ENCODE results near the gene SLMAP.

The SLMAP gene

DNA sequence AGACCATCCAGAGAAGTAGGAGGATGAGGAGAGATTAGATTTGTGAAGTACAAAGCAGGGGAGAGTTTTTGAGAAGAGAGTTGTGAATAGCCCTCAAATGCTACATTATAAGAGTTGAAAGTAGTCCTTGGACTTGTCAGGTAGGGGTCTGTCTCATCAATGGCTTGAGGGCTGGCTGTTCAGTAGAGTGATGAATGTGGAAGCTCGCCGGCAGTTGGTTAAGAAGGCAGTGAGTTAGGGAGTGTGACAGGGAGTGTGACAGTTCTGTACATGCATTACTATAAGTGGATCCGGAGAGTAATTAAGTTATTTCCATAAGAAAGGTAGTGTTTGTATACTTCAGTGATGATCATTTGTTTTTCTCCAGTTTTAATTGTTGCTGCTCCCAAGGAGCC is 32.5 kb downstream of the SLMAP start:
- Histone ChIP-seq H3K27ac (ENCODE audit: low read depth in 2 of 2, low read length in 2 of 2) (no peak overlapping the region), H3K9ac (ENCODE audit: low read depth in 1 of 2, low read length in 2 of 2) (no peak overlapping the region), H3K9me3 (ENCODE audit: control insufficient read depth in 2 of 2, low read length in 2 of 2) (no peaks in the 10 kb centered on the region), H3K36me3 (ENCODE audit: control insufficient read depth in 2 of 2, insufficient read depth in 2 of 2, low read length in 2 of 2) (no peaks in the 10 kb centered on the region), H3K27me3 (ENCODE audit: control insufficient read depth in 2 of 2, insufficient read depth in 2 of 2, low read length in 2 of 2) (no peaks in the 10 kb centered on the region), H3K4me3 (ENCODE audit: low read length in 2 of 2) (no peak overlapping the region), H3K4me1 (ENCODE audit: control insufficient read depth in 2 of 2, insufficient read depth in 2 of 2, low read length in 2 of 2) (no peaks in the 10 kb centered on the region)

DNA sequence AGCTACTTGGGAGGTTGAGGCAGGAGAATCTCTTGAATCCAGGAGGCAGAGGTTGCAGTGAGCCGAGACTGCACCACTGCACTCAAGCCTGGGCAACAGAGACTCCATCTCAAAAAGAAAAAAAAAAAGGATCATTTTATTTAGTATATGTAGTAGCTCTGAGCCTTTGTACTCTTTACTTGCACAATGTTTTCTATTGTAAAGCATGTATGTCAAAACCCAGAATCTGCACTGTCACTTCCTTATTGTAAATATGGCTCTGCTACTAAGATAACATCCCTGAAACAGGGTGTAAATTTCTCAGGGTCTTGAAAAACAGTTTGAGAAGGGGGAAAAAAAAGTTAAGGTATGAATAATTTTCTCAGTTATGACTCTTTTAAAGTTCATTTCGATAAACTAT is 35.1 kb downstream of the SLMAP start:
- Histone ChIP-seq H3K9me3 (ENCODE audit: control insufficient read depth in 2 of 2, low read length in 2 of 2) (no peaks in the 10 kb centered on the region), H3K36me3 (ENCODE audit: control insufficient read depth in 2 of 2, insufficient read depth in 2 of 2, low read length in 2 of 2) (no peaks in the 10 kb centered on the region), H3K4me3 (ENCODE audit: low read length in 2 of 2) (no peak overlapping the region), H3K4me1 (ENCODE audit: control insufficient read depth in 2 of 2, insufficient read depth in 2 of 2, low read length in 2 of 2) (no peaks in the 10 kb centered on the region), H3K9ac (ENCODE audit: low read depth in 1 of 2, low read length in 2 of 2) (no peak overlapping the region), H3K27ac (ENCODE audit: low read depth in 2 of 2, low read length in 2 of 2) (no peak overlapping the region), H3K27me3 (ENCODE audit: control insufficient read depth in 2 of 2, insufficient read depth in 2 of 2, low read length in 2 of 2) (no peaks in the 10 kb centered on the region)

DNA sequence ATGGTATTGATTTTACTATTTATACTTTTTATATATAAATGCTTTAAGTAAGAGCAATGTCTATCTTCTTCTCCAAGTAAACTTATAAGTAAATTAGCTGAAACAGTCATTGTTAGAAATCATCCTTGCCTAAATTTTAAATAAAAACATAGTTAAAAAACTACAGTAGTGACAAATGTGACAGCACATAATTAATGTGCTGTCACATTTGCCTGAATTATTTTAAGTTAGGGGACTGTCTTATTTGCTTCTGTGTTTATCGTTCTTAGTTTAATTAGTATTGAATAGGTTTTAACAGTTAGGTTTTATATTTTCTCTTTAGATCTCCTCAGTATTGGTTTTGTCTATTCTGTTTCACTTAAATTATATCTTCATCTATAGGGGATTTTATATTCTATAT is 36.1 kb downstream of the SLMAP start:
- Histone ChIP-seq H3K9ac (ENCODE audit: low read depth in 1 of 2, low read length in 2 of 2) (no peak overlapping the region), H3K36me3 (ENCODE audit: control insufficient read depth in 2 of 2, insufficient read depth in 2 of 2, low read length in 2 of 2) (no peaks in the 10 kb centered on the region), H3K4me1 (ENCODE audit: control insufficient read depth in 2 of 2, insufficient read depth in 2 of 2, low read length in 2 of 2) (no peaks in the 10 kb centered on the region), H3K9me3 (ENCODE audit: control insufficient read depth in 2 of 2, low read length in 2 of 2) (no peaks in the 10 kb centered on the region), H3K27ac (ENCODE audit: low read depth in 2 of 2, low read length in 2 of 2) (no peak overlapping the region), H3K4me3 (ENCODE audit: low read length in 2 of 2) (no peak overlapping the region), H3K27me3 (ENCODE audit: control insufficient read depth in 2 of 2, insufficient read depth in 2 of 2, low read length in 2 of 2) (no peaks in the 10 kb centered on the region)

DNA sequence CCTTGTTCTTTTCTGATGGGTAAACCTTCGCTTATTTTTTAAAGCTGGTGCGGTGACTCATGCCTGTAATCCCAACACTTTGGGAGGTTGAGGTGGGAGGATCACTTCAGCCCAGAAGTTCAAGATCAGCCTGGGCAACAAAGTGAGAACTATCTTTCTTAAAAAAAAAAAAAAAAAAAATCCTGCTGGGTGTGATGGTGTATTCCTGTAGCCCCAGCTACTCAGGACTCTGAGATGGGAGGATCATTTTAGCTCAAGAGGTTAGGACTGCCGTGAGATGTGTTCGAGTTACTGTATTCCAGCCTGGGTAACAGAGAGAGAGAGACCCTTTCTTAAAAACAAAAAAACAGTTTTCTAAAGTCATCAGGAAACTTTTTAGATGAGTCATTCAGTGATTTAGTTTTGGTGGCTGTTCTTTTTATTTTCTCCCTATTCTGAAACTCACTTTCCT is 37.7 kb downstream of the SLMAP start:
- Histone ChIP-seq H3K36me3 (ENCODE audit: control insufficient read depth in 2 of 2, insufficient read depth in 2 of 2, low read length in 2 of 2) (no peaks in the 10 kb centered on the region), H3K27ac (ENCODE audit: low read depth in 2 of 2, low read length in 2 of 2) (no peak overlapping the region), H3K9me3 (ENCODE audit: control insufficient read depth in 2 of 2, low read length in 2 of 2) (no peaks in the 10 kb centered on the region), H3K9ac (ENCODE audit: low read depth in 1 of 2, low read length in 2 of 2) (no peak overlapping the region), H3K4me1 (ENCODE audit: control insufficient read depth in 2 of 2, insufficient read depth in 2 of 2, low read length in 2 of 2) (peaks cover 4 to 11% of the 10 kb centered on the region in 2 donors), H3K4me3 (ENCODE audit: low read length in 2 of 2) (no peak overlapping the region), H3K27me3 (ENCODE audit: control insufficient read depth in 2 of 2, insufficient read depth in 2 of 2, low read length in 2 of 2) (no peaks in the 10 kb centered on the region)

DNA sequence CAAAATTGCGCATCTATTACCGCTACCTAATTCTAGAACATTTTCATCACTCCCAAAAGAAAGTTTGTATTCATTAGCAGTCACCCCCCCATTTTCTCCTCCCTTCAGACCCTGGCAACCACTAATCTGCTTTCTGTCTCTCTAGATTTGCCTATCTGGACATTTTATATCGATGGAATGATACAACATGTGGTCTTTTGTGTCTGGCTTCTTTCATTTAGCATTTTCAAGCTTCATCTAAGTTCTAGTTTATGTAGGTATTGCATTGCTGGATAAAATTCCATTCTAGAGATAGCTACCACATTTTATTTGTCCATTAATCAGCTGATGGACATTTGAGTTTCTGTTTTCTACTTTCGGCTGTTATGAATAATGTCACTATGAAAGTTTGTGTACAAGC is 38.4 kb downstream of the SLMAP start:
- Histone ChIP-seq H3K9ac (ENCODE audit: low read depth in 1 of 2, low read length in 2 of 2) (no peak overlapping the region), H3K27me3 (ENCODE audit: control insufficient read depth in 2 of 2, insufficient read depth in 2 of 2, low read length in 2 of 2) (no peaks in the 10 kb centered on the region), H3K27ac (ENCODE audit: low read depth in 2 of 2, low read length in 2 of 2) (no peak overlapping the region), H3K4me3 (ENCODE audit: low read length in 2 of 2) (no peak overlapping the region), H3K36me3 (ENCODE audit: control insufficient read depth in 2 of 2, insufficient read depth in 2 of 2, low read length in 2 of 2) (no peaks in the 10 kb centered on the region), H3K4me1 (ENCODE audit: control insufficient read depth in 2 of 2, insufficient read depth in 2 of 2, low read length in 2 of 2) (peaks cover 4 to 18% of the 10 kb centered on the region in 2 donors), H3K9me3 (ENCODE audit: control insufficient read depth in 2 of 2, low read length in 2 of 2) (no peaks in the 10 kb centered on the region)

DNA sequence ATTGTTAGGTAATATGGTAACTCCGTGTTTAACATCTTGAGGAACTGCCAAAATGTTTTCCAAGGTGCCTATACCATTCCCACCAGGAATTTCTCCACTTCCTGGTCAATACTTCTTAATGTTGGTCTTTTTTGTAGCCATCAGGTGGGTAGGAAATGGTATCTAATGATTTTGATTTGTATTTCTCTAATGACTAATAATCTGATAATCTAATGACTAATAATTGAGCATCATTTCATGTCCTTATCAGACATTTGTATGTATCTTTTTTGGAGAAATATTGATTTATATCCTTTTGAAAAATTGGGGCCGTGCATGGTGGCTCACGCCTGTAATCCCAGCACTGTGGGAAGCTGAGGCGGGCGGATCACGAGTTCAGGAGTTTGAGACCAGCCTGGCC is 38.8 kb downstream of the SLMAP start:
- no peak overlapping the region for H3K27ac ChIP-seq (ENCODE audit: low read depth in 2 of 2, low read length in 2 of 2)
- no peaks in the 10 kb centered on the region for H3K9me3 ChIP-seq (ENCODE audit: control insufficient read depth in 2 of 2, low read length in 2 of 2)
- H3K4me3 ChIP-seq (ENCODE audit: low read length in 2 of 2): no peak overlapping the region
- no peaks in the 10 kb centered on the region for H3K27me3 ChIP-seq (ENCODE audit: control insufficient read depth in 2 of 2, insufficient read depth in 2 of 2, low read length in 2 of 2)
- no peaks in the 10 kb centered on the region for H3K36me3 ChIP-seq (ENCODE audit: control insufficient read depth in 2 of 2, insufficient read depth in 2 of 2, low read length in 2 of 2)
- peaks cover 4 to 18% of the 10 kb centered on the region in 2 donors for H3K4me1 ChIP-seq (ENCODE audit: control insufficient read depth in 2 of 2, insufficient read depth in 2 of 2, low read length in 2 of 2)
- no peak overlapping the region for H3K9ac ChIP-seq (ENCODE audit: low read depth in 1 of 2, low read length in 2 of 2)

DNA sequence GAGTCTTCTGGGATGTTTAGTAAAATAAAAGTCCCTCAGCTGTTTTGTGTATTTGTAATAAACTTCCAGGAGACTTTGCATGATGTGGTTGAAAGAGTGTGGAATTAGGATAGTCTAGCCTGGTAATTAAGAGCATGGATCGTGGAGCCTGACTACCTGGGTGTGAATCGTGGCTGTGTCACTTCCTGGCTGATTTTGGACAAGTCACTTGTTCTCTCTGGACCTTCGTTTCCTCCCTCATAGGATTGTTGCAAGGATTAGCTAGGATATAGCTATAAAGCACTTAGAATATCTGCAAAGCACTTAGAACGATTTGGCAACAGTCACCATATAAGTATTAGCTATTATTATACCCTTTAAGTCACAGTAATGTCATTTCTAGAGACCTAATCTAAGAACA is 40.2 kb downstream of the SLMAP start:
- H3K27ac ChIP-seq (ENCODE audit: low read depth in 2 of 2, low read length in 2 of 2): no peak overlapping the region
- H3K27me3 ChIP-seq (ENCODE audit: control insufficient read depth in 2 of 2, insufficient read depth in 2 of 2, low read length in 2 of 2): no peaks in the 10 kb centered on the region
- H3K4me3 ChIP-seq (ENCODE audit: low read length in 2 of 2): no peak overlapping the region
- no peaks in the 10 kb centered on the region for H3K36me3 ChIP-seq (ENCODE audit: control insufficient read depth in 2 of 2, insufficient read depth in 2 of 2, low read length in 2 of 2)
- H3K4me1 ChIP-seq (ENCODE audit: control insufficient read depth in 2 of 2, insufficient read depth in 2 of 2, low read length in 2 of 2): peaks cover 4 to 18% of the 10 kb centered on the region in 2 donors
- H3K9me3 ChIP-seq (ENCODE audit: control insufficient read depth in 2 of 2, low read length in 2 of 2): no peaks in the 10 kb centered on the region
- H3K9ac ChIP-seq (ENCODE audit: low read depth in 1 of 2, low read length in 2 of 2): no peak overlapping the region

DNA sequence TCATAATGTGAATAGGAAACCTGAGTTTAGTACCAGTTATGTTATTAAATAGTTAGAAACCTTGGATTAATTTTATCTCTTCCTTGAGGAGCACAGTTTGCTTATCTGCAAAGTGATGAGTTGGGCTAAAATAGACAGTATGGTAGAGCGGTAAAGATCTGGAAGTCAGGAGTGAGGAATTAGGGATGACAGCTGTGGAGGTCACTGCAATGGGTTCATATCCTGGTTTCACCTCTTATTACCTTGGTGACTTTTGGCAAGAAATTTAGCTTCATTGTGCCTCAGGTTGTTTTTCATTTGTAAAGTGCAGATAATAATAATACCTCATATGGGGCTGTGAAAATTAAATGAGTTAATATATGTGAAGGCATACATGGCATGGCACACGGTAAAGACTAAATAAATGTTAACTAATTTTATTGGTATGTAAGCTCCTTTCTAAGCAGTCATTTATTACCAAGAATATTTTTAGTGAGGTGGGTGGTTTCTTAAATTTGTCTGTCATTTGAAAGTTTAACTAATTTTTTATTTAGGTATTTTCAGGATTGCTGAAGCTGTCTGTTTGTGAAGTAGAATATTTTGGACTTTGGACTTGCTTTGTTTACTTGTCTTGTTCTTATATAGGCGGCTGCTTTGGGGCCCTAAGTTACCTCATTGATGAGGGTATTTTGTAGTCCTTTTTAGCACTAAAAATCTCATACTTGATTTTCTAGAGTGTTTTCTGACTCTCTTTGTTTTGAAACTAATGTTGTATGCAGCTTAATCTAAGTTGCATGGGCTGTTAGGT is 41.8 kb downstream of the SLMAP start:
- H3K4me1 ChIP-seq (ENCODE audit: control insufficient read depth in 2 of 2, insufficient read depth in 2 of 2, low read length in 2 of 2): peaks cover 17 to 27% of the 10 kb centered on the region in 2 donors
- H3K27me3 ChIP-seq (ENCODE audit: control insufficient read depth in 2 of 2, insufficient read depth in 2 of 2, low read length in 2 of 2): no peaks in the 10 kb centered on the region
- H3K9ac ChIP-seq (ENCODE audit: low read depth in 1 of 2, low read length in 2 of 2): no peak overlapping the region
- no peak overlapping the region for H3K27ac ChIP-seq (ENCODE audit: low read depth in 2 of 2, low read length in 2 of 2)
- H3K9me3 ChIP-seq (ENCODE audit: control insufficient read depth in 2 of 2, low read length in 2 of 2): no peaks in the 10 kb centered on the region
- H3K4me3 ChIP-seq (ENCODE audit: low read length in 2 of 2): peak overlapping the region in 1 of 2 donors; percentile 28
- H3K36me3 ChIP-seq (ENCODE audit: control insufficient read depth in 2 of 2, insufficient read depth in 2 of 2, low read length in 2 of 2): no peaks in the 10 kb centered on the region

DNA sequence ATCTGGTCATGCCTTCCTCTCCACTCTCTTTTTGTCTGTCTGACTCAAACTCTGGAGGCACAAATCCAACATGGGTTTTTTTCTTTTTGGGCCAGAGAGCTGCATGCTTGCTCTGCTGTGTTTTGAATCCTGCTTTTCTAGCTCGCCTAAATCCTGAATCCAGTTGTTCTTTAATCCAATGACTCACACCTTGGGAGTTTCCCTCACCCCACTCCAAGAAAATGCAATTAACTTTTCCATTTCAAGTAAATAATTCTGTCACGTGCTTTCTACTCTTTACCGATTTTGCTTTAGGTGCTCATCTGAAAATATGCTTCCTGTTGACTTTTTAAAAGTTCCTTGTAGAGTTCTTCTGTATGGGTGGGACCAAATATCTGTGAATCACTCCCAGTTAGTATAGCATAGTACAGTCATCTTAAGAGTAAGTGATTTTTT is 47.6 kb downstream of the SLMAP start:
- no peaks in the 10 kb centered on the region for H3K27me3 ChIP-seq (ENCODE audit: control insufficient read depth in 2 of 2, insufficient read depth in 2 of 2, low read length in 2 of 2)
- peak overlapping the region; percentile 32 to 47 for H3K4me3 ChIP-seq (ENCODE audit: low read length in 2 of 2)
- no peak overlapping the region for H3K9ac ChIP-seq (ENCODE audit: low read depth in 1 of 2, low read length in 2 of 2)
- H3K36me3 ChIP-seq (ENCODE audit: control insufficient read depth in 2 of 2, insufficient read depth in 2 of 2, low read length in 2 of 2): no peaks in the 10 kb centered on the region
- peak overlapping the region; percentile 25 to 67 for H3K27ac ChIP-seq (ENCODE audit: low read depth in 2 of 2, low read length in 2 of 2)
- no peaks in the 10 kb centered on the region for H3K9me3 ChIP-seq (ENCODE audit: control insufficient read depth in 2 of 2, low read length in 2 of 2)
- peaks cover 15 to 27% of the 10 kb centered on the region in 2 donors for H3K4me1 ChIP-seq (ENCODE audit: control insufficient read depth in 2 of 2, insufficient read depth in 2 of 2, low read length in 2 of 2)

DNA sequence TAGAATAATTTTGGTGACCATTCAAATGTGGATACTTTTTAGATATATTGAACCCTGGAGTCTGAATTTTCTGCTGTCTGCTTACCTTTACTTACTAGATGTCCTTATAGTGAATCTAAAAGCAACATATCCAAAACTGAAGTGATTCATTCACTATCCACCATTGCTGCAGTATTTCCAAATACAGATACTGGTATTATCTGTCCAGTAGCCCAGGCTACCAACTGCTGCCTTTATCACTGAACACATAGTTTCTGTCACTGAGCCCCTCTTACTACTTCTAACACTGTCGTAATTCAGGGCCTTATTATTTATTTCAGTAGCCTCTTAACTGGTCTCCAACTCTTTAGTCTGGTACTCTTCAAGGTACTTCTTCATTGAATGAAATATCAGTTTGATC is 49.2 kb downstream of the SLMAP start:
- H3K36me3 ChIP-seq (ENCODE audit: control insufficient read depth in 2 of 2, insufficient read depth in 2 of 2, low read length in 2 of 2): no peaks in the 10 kb centered on the region
- H3K9me3 ChIP-seq (ENCODE audit: control insufficient read depth in 2 of 2, low read length in 2 of 2): no peaks in the 10 kb centered on the region
- no peaks in the 10 kb centered on the region for H3K27me3 ChIP-seq (ENCODE audit: control insufficient read depth in 2 of 2, insufficient read depth in 2 of 2, low read length in 2 of 2)
- no peak overlapping the region for H3K9ac ChIP-seq (ENCODE audit: low read depth in 1 of 2, low read length in 2 of 2)
- H3K27ac ChIP-seq (ENCODE audit: low read depth in 2 of 2, low read length in 2 of 2): no peak overlapping the region
- no peak overlapping the region for H3K4me3 ChIP-seq (ENCODE audit: low read length in 2 of 2)
- H3K4me1 ChIP-seq (ENCODE audit: control insufficient read depth in 2 of 2, insufficient read depth in 2 of 2, low read length in 2 of 2): peaks cover 15 to 20% of the 10 kb centered on the region in 2 donors
